ENCODE data around the gene GOT1.
A peak's percentile ranks its signal among the peaks of the same experiment; 100 is the strongest.

GOT1 gene

DNA sequence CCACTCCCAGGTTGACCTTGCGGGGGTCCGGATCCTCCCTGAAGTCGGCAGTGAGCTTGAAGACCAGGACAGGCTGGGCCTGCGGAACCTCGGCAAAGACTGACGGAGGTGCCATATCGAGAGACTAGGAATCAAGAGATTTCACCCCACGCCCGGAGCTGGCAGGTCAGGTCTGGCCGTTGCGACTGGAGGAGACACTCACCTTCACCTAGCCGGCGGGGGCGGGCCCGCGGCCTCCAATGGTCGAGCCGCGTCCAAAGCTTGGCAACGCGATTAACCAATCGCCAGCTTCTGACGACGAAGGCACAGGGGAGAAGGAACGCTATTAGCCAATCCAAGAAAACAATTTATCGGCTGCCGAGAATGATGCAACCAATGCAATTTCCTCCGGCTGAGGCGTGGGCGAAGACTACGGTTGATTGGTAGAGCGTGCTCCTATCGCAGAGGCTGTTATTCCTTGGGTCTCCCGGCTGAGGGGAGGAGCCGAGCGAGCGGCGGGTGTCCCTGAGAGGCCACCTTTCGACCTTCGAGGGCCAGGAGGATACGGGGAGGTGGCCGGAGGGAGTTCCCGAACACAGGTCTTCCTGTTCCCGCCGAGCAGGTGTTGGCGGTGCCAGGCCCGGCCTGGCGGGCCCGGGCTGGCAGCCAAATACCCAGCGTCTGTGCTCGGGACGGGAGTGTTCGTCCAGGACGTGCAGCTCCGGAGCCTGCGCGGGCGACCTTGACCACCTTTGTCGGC is at the start of gene GOT1:
Gene GOT1 (minus strand): TSS at position 174 of the 739 bp plus-strand sequence. CDS start 59 bp downstream, at position 115.
- Histone ChIP-seq H3K4me1 (ENCODE audit: control insufficient read depth in 1 of 2, insufficient read depth in 1 of 2, low read depth in 1 of 2, low read length in 1 of 2) (peaks cover 6 to 11% of the 10 kb centered on the region in 2 experiments), H3K9me3 (no peaks in the 10 kb centered on the region), H3K27me3 (no peaks in the 10 kb centered on the region), H3K27ac (peak within 1 kb of the TSS; percentile 66), H3K4me3 (ENCODE audit: low read depth in 1 of 2, low read length in 1 of 2) (peak within 1 kb of the TSS; percentile 68 to 74), H3K36me3 (no peaks in the 10 kb centered on the region)
- TF ChIP-seq, protein P1, sequence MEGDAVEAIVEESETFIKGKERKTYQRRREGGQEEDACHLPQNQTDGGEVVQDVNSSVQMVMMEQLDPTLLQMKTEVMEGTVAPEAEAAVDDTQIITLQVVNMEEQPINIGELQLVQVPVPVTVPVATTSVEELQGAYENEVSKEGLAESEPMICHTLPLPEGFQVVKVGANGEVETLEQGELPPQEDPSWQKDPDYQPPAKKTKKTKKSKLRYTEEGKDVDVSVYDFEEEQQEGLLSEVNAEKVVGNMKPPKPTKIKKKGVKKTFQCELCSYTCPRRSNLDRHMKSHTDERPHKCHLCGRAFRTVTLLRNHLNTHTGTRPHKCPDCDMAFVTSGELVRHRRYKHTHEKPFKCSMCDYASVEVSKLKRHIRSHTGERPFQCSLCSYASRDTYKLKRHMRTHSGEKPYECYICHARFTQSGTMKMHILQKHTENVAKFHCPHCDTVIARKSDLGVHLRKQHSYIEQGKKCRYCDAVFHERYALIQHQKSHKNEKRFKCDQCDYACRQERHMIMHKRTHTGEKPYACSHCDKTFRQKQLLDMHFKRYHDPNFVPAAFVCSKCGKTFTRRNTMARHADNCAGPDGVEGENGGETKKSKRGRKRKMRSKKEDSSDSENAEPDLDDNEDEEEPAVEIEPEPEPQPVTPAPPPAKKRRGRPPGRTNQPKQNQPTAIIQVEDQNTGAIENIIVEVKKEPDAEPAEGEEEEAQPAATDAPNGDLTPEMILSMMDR (IDR thresholded peaks at IDR 0.05), result no peak

DNA sequence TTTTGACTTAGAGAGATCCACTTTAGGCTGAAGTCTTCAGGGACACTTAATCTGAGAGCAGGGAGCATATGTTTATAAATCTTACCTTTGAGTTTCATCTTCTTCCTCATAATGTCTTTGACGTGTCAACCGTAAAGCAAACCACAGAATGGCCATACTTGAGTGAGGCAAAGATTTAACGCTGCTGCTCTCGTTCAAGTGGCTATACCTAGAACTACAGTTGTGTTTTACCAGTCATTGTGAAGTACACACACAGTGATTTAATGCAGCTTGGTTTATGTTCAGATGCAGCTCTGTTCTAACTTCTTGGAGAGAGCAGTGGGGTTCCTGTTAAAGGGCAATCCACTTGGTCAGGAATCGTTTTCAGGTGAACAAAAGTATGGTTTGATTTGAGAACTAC is 39.9 kb upstream of the GOT1 start:
- Histone ChIP-seq H3K36me3 (no peaks in the 10 kb centered on the region), H3K4me3 (ENCODE audit: low read depth in 1 of 2, low read length in 1 of 2) (no peak overlapping the region), H3K27me3 (peaks cover 9% of the 10 kb centered on the region), H3K27ac (no peak overlapping the region), H3K4me1 (ENCODE audit: control insufficient read depth in 1 of 2, insufficient read depth in 1 of 2, low read depth in 1 of 2, low read length in 1 of 2) (no peaks in the 10 kb centered on the region), H3K9me3 (no peaks in the 10 kb centered on the region)
- TF ChIP-seq, protein P1 (IDR thresholded peaks at IDR 0.05), result no peak

DNA sequence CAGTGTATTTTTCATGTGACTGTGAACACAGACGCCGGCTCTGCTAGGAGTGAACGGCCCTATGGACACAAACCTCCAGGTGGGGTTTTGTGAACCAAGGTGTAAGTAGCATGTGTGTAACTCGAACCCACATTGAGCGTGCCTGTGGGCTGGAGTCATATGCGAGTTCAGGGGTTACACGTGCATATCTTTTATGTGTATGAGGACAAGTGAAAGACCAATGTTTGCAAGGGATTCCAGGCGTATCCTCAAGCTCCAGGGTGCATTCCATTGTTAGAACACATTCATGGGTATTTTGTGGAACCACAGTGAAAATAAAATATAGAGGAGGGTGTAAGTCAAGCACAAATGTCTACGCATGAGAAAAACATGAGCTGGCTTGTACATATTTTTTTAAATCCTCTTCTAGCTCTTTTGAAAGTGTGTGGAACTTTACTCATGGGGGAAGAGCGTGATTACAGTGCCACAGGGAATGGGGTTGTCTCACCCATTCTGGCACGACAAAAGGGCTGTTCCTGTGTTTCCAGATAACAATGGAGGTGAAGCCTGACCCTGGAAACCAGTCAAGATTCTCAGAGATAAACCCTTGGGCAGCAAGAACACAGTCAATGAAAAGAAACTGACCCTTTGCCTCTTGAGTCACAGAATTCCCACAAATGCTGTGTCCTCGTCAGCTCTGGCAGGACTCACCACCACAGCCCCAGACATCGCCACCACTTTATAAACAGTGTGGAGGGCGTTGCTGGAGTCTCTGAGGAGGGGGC is 37.0 kb upstream of the GOT1 start:
- Histone ChIP-seq H3K4me3 (ENCODE audit: low read depth in 1 of 2, low read length in 1 of 2) (no peak overlapping the region), H3K4me1 (ENCODE audit: control insufficient read depth in 1 of 2, insufficient read depth in 1 of 2, low read depth in 1 of 2, low read length in 1 of 2) (no peaks in the 10 kb centered on the region), H3K36me3 (no peaks in the 10 kb centered on the region), H3K9me3 (no peaks in the 10 kb centered on the region), H3K27ac (no peak overlapping the region), H3K27me3 (peaks cover 11% of the 10 kb centered on the region)
- TF ChIP-seq, protein P1 (IDR thresholded peaks at IDR 0.05), result no peak

DNA sequence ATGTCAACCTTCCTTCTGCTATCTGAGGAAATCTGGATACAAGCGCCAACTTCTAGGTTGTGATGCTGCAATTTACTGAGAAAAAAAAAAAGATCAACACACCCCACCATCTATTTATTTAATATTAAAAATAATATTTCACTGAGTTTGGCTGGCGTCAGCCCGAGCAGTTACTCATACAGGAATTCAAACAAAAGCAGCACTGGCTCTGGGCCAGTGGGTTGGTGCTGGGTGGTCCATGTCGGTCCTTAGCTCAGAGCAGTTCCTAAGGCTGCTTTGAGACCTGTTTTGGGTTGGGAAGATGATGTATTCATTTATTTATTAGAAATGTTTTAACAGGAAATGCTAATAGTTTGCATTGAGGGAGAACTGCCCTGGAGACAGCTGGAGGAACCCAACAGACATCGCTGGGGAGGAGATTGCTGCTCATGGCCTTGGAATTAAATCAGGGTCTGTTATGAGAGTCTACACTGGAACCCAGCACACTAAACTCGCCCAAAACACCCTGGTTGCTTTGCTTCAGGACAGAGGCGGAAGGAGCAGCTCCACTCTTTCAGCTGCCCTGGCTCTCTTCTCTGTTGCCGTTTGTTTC is 36.3 kb upstream of the GOT1 start:
- no peak overlapping the region for H3K4me3 ChIP-seq (ENCODE audit: low read depth in 1 of 2, low read length in 1 of 2)
- H3K36me3 ChIP-seq, result no peaks in the 10 kb centered on the region
- peaks cover 13% of the 10 kb centered on the region for H3K27me3 ChIP-seq
- H3K9me3 ChIP-seq, result no peaks in the 10 kb centered on the region
- H3K27ac ChIP-seq, result no peak overlapping the region
- H3K4me1 ChIP-seq (ENCODE audit: control insufficient read depth in 1 of 2, insufficient read depth in 1 of 2, low read depth in 1 of 2, low read length in 1 of 2), result no peaks in the 10 kb centered on the region
- TF ChIP-seq, protein P1 (IDR thresholded peaks at IDR 0.05), result no peak

- Histone ChIP-seq H3K27ac (no peak overlapping the region), H3K4me3 (ENCODE audit: low read depth in 1 of 2, low read length in 1 of 2) (no peak overlapping the region), H3K4me1 (ENCODE audit: control insufficient read depth in 1 of 2, insufficient read depth in 1 of 2, low read depth in 1 of 2, low read length in 1 of 2) (no peaks in the 10 kb centered on the region), H3K9me3 (no peaks in the 10 kb centered on the region), H3K27me3 (peaks cover 12% of the 10 kb centered on the region), H3K36me3 (no peaks in the 10 kb centered on the region)
- TF ChIP-seq, protein P1 (IDR thresholded peaks at IDR 0.05), result no peak
Measured at GRCh38 chr10:99461230-99461629, 30.8 kb upstream of the GOT1 start.
